Loucy (cell line): Measurements from ENCODE around the gene ILDR1.

Experiments used
- CTCF ChIP-seq: fragments of 200-600 bp; sonication (generic); conservative IDR thresholded peaks from 2 replicates; pipeline ENCODE4 v1.5.1; 2014; ENCODE audit warnings: mild to moderate bottlenecking, antibody characterized with exemption, low read length
- EZH2phosphoT487 ChIP-seq: fragments of 200-600 bp; IDR thresholded peaks from 2 replicates; pipeline ENCODE4 v1.6.1; 2018; ENCODE audit warnings: antibody characterized with exemption, mild to moderate bottlenecking, moderate library complexity, borderline replicate concordance

- no peak for TF ChIP-seq CTCF
- TF ChIP-seq EZH2phosphoT487 = no peak
Measured at GRCh38 chr3:121961283-121961682, 60.8 kb downstream of the ILDR1 start.
